GM19328 (cell line): Measurements from ENCODE around the gene LHFPL6.

Source experiments
- ATAC-seq: cut with Tn5 transposase; IDR thresholded peaks from one replicate; pipeline ENCODE4 v1.9.1; 2021; ENCODE audit warnings: mild to moderate bottlenecking, moderate library complexity; ENCODE audit not compliant: unreplicated experiment

Gene LHFPL6

GRCh38 chr13:39521701-39522100 is 81.3 kb downstream of the LHFPL6 start:
- no peak for ATAC-seq

- no peak for ATAC-seq
Measured at GRCh38 chr13:39516096-39516495, 86.9 kb downstream of the LHFPL6 start.

GRCh38 chr13:39515224-39515714 is 87.7 kb downstream of the LHFPL6 start:
- no peak for ATAC-seq

- ATAC-seq = no peak
Measured at GRCh38 chr13:39512687-39513086, 90.3 kb downstream of the LHFPL6 start.

- no peak for ATAC-seq
Measured at GRCh38 chr13:39510316-39510695, 92.7 kb downstream of the LHFPL6 start.

- no peak for ATAC-seq
Measured at GRCh38 chr13:39509616-39510315, 93.2 kb downstream of the LHFPL6 start.

GRCh38 chr13:39506559-39507390 is 96.2 kb downstream of the LHFPL6 start:
- no peak for ATAC-seq

- no peak for ATAC-seq
Measured at GRCh38 chr13:39505151-39505550, 97.8 kb downstream of the LHFPL6 start.

- ATAC-seq = no peak
Measured at GRCh38 chr13:39503048-39503447, 99.9 kb downstream of the LHFPL6 start.

- ATAC-seq = no peak
Measured at GRCh38 chr13:39501702-39502324, 101.2 kb downstream of the LHFPL6 start.

- no peak for ATAC-seq
Measured at GRCh38 chr13:39499604-39500003, 103.4 kb downstream of the LHFPL6 start.

GRCh38 chr13:39498471-39499114 is 104.4 kb downstream of the LHFPL6 start:
- ATAC-seq = no peak

GRCh38 chr13:39496506-39496905 is 106.5 kb downstream of the LHFPL6 start:
- ATAC-seq = no peak

GRCh38 chr13:39494633-39495032 is 108.4 kb downstream of the LHFPL6 start:
- no peak for ATAC-seq

- ATAC-seq = no peak
Measured at GRCh38 chr13:39494006-39494405, 109.0 kb downstream of the LHFPL6 start.

- ATAC-seq = no peak
Measured at GRCh38 chr13:39490136-39490535, 112.9 kb downstream of the LHFPL6 start.

- no peak for ATAC-seq
Measured at GRCh38 chr13:39486758-39487157, 116.2 kb downstream of the LHFPL6 start.

- no peak for ATAC-seq
Measured at GRCh38 chr13:39485314-39485700, 117.7 kb downstream of the LHFPL6 start.

GRCh38 chr13:39484506-39485313 is 118.3 kb downstream of the LHFPL6 start:
- no peak for ATAC-seq

- no peak for ATAC-seq
Measured at GRCh38 chr13:39483326-39483725, 119.7 kb downstream of the LHFPL6 start.
